HCT116 (cell line): ENCODE results near the gene ZNF471. TPM values are rescaled to one million over a fixed set of nuclear protein-coding genes. Genes with fewer than 3 reads are reported as not detected.

Experiments
- ATAC-seq: fragments of 200-7000 bp; cut with Tn5 transposase; 2 replicates; pipeline ENCODE4 v1.9.1; 2020; ENCODE audit warnings: mild to moderate bottlenecking, moderate library complexity
- BruUV-seq: library from RNA; stranded (reverse); fragments of 400-500 nt; replicated peaks from 2 replicates; lab custom pipeline; 2021; lab: Mats Ljungman, UMichigan
- CTCF ChIA-PET: fragments of 300-600 bp; sonication (Branson Sonifier 250); formaldehyde crosslinking; loops from one replicate; lab custom pipeline; 2021; ENCODE audit warnings: antibody characterized with exemption; lab: Charles Lee
- POLR2A ChIA-PET: fragments of 300-600, 350-600 bp; sonication (Branson Sonifier 250); formaldehyde crosslinking; loops from one replicate; lab custom pipeline; 2021; ENCODE audit warnings: antibody characterized with exemption; lab: Charles Lee
- RAD21 ChIA-PET, 2 experiments: fragments of 300-600 bp; sonication (Branson Sonifier 250); formaldehyde crosslinking; loops; one replicate each; lab custom pipeline; 2023; ENCODE audit warnings: low total read pairs in 2 of 2; ENCODE audit not compliant: uncharacterized antibody in 2 of 2, unreplicated experiment in 2 of 2, low non-redundant PET in 1 of 2; lab: Charles Lee
- DNase-seq: peaks from one replicate; pipeline ENCODE4 v3.0.0-alpha.2; 2010; ENCODE audit warnings: low read depth, low spot score
- H2AFZ ChIP-seq: fragments of 200-600 bp; shearing (Covaris generic), sonication (generic); 2 replicates; pipeline ENCODE4 v1.6.1; 2017; ENCODE audit warnings: low read depth, mixed run types, mixed read lengths, antibody characterized with exemption, low read length; ENCODE audit not compliant: poor library complexity, severe bottlenecking
- H3K27ac ChIP-seq: 2 replicates; pipeline ENCODE4 v1.5.1; 2012; ENCODE audit warnings: low read depth, low read length
- H3K27me3 ChIP-seq: fragments of 200-600 bp; sonication (generic); 2 replicates; pipeline ENCODE4 v1.6.1; 2016; ENCODE audit warnings: mixed run types, low read length, mixed read lengths; ENCODE audit not compliant: insufficient read depth
- H3K36me3 ChIP-seq, 2 experiments: fragments of 200-500 bp in 1 of 2; fragments of 200-600 bp in 1 of 2; sonication (Bioruptor generic) in 1 of 2; sonication (generic) in 1 of 2; 2 replicates each; pipeline versions ENCODE4 v1.5.1 to v1.6.1; 2014 to 2016; ENCODE audit warnings: low read length in 2 of 2, inconsistent platforms in 1 of 2, mixed read lengths in 1 of 2, mixed run types in 1 of 2; ENCODE audit not compliant: insufficient read depth in 2 of 2, control insufficient read depth in 1 of 2
- H3K4me1 ChIP-seq, 2 experiments: fragments of 200-600 bp in 1 of 2; sonication (generic) in 1 of 2; 2 replicates each; pipeline versions ENCODE4 v1.5.1 to v1.6.1; 2012 to 2017; ENCODE audit warnings: low read length in 2 of 2, inconsistent platforms in 1 of 2, mild to moderate bottlenecking in 1 of 2, mixed read lengths in 1 of 2, mixed run types in 1 of 2, moderate library complexity in 1 of 2; ENCODE audit not compliant: insufficient read depth in 2 of 2, control insufficient read depth in 1 of 2
- H3K4me2 ChIP-seq: fragments of 200-600 bp; sonication (generic); 2 replicates; pipeline ENCODE4 v1.6.1; 2017; ENCODE audit warnings: mixed run types, low read length, mixed read lengths
- H3K4me3 ChIP-seq, 2 experiments: fragments of 200-600 bp in 1 of 2; sonication (generic) in 1 of 2; replicated peaks in 1 of 2; 2 replicates each; pipeline ENCODE4 v1.5.1; 2011 to 2016; ENCODE audit warnings: low read length in 2 of 2, control low read depth in 1 of 2, low read depth in 1 of 2, mild to moderate bottlenecking in 1 of 2, mixed read lengths in 1 of 2, mixed run types in 1 of 2
- H3K79me2 ChIP-seq: fragments of 200-600 bp; sonication (generic); 2 replicates; pipeline ENCODE4 v1.6.1; 2017; ENCODE audit warnings: mild to moderate bottlenecking, mixed run types, low read length, moderate library complexity, mixed read lengths; ENCODE audit not compliant: insufficient read depth
- H3K9ac ChIP-seq: fragments of 200-600 bp; sonication (generic); 2 replicates; pipeline ENCODE4 v1.6.1; 2016; ENCODE audit warnings: low read length, mixed read lengths
- H3K9me2 ChIP-seq: fragments of 200-600 bp; sonication (generic), shearing (Covaris generic); 2 replicates; pipeline ENCODE4 v1.6.1; 2017; ENCODE audit warnings: mixed run types, mild to moderate bottlenecking, moderate library complexity; ENCODE audit not compliant: insufficient read depth
- H3K9me3 ChIP-seq, 2 experiments: fragments of 200-500 bp in 1 of 2; fragments of 200-600 bp in 1 of 2; sonication (Bioruptor generic) in 1 of 2; sonication (generic) in 1 of 2; 2 replicates each; pipeline ENCODE4 v1.6.1; 2014 to 2017; ENCODE audit warnings: low read length in 2 of 2, mixed read lengths in 2 of 2, inconsistent platforms in 1 of 2, low read depth in 1 of 2, mild to moderate bottlenecking in 1 of 2, mixed run types in 1 of 2, moderate library complexity in 1 of 2; ENCODE audit not compliant: control insufficient read depth in 1 of 2, insufficient read depth in 1 of 2
- H4K20me1 ChIP-seq: fragments of 200-600 bp; sonication (generic), shearing (Covaris generic); 2 replicates; pipeline ENCODE4 v1.6.1; 2017; ENCODE audit warnings: mixed run types, mild to moderate bottlenecking, moderate library complexity; ENCODE audit not compliant: insufficient read depth
- CBX3 ChIP-seq: IDR thresholded peaks from 2 replicates; pipeline ENCODE4 v1.6.1; 2012; ENCODE audit warnings: low read depth
- EGR1 ChIP-seq: IDR thresholded peaks from 2 replicates; pipeline ENCODE4 v1.6.1; 2012; ENCODE audit warnings: low read depth
- EZH2 ChIP-seq: fragments of 200-600 bp; sonication (generic); IDR thresholded peaks from 2 replicates; pipeline ENCODE4 v1.6.1; 2017; ENCODE audit warnings: antibody characterized with exemption, mixed run types
- FOSL1 ChIP-seq: IDR thresholded peaks from 2 replicates; pipeline ENCODE4 v1.6.1; 2012; ENCODE audit warnings: low read depth
- JUND ChIP-seq: IDR thresholded peaks from 2 replicates; pipeline ENCODE4 v1.6.1; 2012
- POLR2A ChIP-seq: IDR thresholded peaks from 2 replicates; pipeline ENCODE4 v1.7.0; 2011; ENCODE audit warnings: borderline replicate concordance; ENCODE audit not compliant: insufficient read depth, insufficient read length; ENCODE audit errors: extremely low read depth
- POLR2AphosphoS5 ChIP-seq: IDR thresholded peaks from 2 replicates; pipeline ENCODE4 v1.6.1; 2011; ENCODE audit warnings: mild to moderate bottlenecking, low read depth, low read length, moderate library complexity
- RAD21 ChIP-seq: IDR thresholded peaks from 2 replicates; pipeline ENCODE4 v1.6.1; 2012; ENCODE audit warnings: low read depth, mild to moderate bottlenecking
- REST ChIP-seq: IDR thresholded peaks from 2 replicates; pipeline ENCODE4 v1.6.1; 2012; ENCODE audit warnings: low read depth
- SIN3A ChIP-seq: IDR thresholded peaks from 2 replicates; pipeline ENCODE4 v1.6.1; 2012; ENCODE audit warnings: low read depth
- SP1 ChIP-seq: IDR thresholded peaks from 2 replicates; pipeline ENCODE4 v1.6.1; 2012; ENCODE audit warnings: low read depth
- SRF ChIP-seq: IDR thresholded peaks from 2 replicates; pipeline ENCODE4 v1.6.1; 2012; ENCODE audit warnings: low read depth
- TCF7L2 ChIP-seq: IDR thresholded peaks from 2 replicates; pipeline ENCODE4 v1.7.0; 2011; ENCODE audit warnings: borderline replicate concordance, inconsistent platforms; ENCODE audit not compliant: insufficient read depth, insufficient read length; ENCODE audit errors: extremely low read depth
- YY1 ChIP-seq: IDR thresholded peaks from 2 replicates; pipeline ENCODE4 v1.6.1; 2011; ENCODE audit warnings: low read length, low read depth, moderate library complexity, mild to moderate bottlenecking; ENCODE audit not compliant: insufficient replicate concordance; ENCODE audit errors: extremely low read depth
- ZFX ChIP-seq: fragments of 450-650 bp; IDR thresholded peaks from 2 replicates; pipeline ENCODE4 v1.6.1; 2017
- ZNF274 ChIP-seq: fragments of 200-500 bp; sonication (Bioruptor generic); IDR thresholded peaks from 2 replicates; pipeline ENCODE4 v1.6.1; 2014; ENCODE audit warnings: mild to moderate bottlenecking, low read depth, low read length, inconsistent platforms
- intact Hi-C: fragments of 100-400 bp; cut with micrococcal nuclease; formaldehyde crosslinking; loops from 2 replicates; pipeline ENCODE4 v1.10.0; 2022
- total RNA-seq: library from RNA; stranded (reverse); gene quantifications from one replicate; pipeline ENCODE4 v1.2.1, GENCODE V29; 2021; ENCODE audit not compliant: unreplicated experiment
- TF ChIP-seq, protein P1 (sequence below): IDR thresholded peaks from 2 replicates; pipeline ENCODE4 v1.6.1; 2012
- TF ChIP-seq, protein P2 (sequence below), 3 experiments: fragments of 200-600 bp in 1 of 3; sonication (generic) in 1 of 3; IDR thresholded peaks in 2 of 3; conservative IDR thresholded peaks in 1 of 3; 2 replicates each; pipeline ENCODE4 v1.5.1; 2012 to 2017; ENCODE audit warnings: low read depth in 2 of 3, low read length in 2 of 3, antibody characterized with exemption in 1 of 3, borderline replicate concordance in 1 of 3, control low read depth in 1 of 3, mild to moderate bottlenecking in 1 of 3, mixed read lengths in 1 of 3, mixed run types in 1 of 3, moderate library complexity in 1 of 3; ENCODE audit not compliant: insufficient read depth in 1 of 3

ZNF471 gene
- total RNA-seq, 1 experiment from 2014 or later: not detected

DNA sequence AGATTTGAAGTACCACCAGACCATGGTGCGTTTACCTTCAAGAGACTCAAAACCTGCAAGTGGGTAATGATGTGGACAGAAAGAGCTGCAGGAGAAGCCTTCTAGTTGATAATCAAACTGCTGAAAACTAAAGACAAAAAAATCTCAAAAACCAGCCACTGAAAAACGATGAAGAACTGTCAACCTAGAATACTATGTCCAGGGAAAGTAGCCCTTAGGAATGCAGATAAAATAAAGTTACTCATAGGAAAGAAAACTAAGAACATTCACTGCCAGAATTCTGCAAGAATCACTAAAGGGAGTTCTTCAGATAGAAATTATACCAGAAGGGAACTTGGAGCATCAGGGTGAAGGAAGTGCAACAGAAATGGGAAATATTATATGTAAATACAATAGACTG is 64.9 kb downstream of the ZNF471 start:
- H3K79me2 ChIP-seq: no peaks in the 10 kb centered on the region
- intact Hi-C loops: no loop called here
- H3K9me2 ChIP-seq: no peaks in the 10 kb centered on the region
- no peak for DNase-seq
- no peaks in the 10 kb centered on the region for H3K27me3 ChIP-seq
- ChIA-PET POLR2A (no interaction called here), CTCF (no interaction called here), RAD21 (no interaction called here)
- H3K27ac ChIP-seq: no peak overlapping the region
- BruUV-seq: no TSS peak
- H3K9ac ChIP-seq: no peak overlapping the region
- no peaks in the 10 kb centered on the region for H4K20me1 ChIP-seq
- no peak overlapping the region for H3K4me3 ChIP-seq
- ATAC-seq: no peak
- H2AFZ ChIP-seq: no peak overlapping the region
- TF ChIP-seq TCF7L2 (no peak), EGR1 (no peak), POLR2AphosphoS5 (no peak), EZH2 (no peak), ZFX (no peak), FOSL1 (no peak), SP1 (no peak), SRF (no peak), YY1 (no peak), POLR2A (no peak), JUND (no peak), REST (no peak), ZNF274 (no peak), SIN3A (no peak), RAD21 (no peak), CBX3 (no peak)
- TF ChIP-seq, protein P1, sequence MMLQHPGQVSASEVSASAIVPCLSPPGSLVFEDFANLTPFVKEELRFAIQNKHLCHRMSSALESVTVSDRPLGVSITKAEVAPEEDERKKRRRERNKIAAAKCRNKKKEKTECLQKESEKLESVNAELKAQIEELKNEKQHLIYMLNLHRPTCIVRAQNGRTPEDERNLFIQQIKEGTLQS: no peak
- TF ChIP-seq, protein P2, sequence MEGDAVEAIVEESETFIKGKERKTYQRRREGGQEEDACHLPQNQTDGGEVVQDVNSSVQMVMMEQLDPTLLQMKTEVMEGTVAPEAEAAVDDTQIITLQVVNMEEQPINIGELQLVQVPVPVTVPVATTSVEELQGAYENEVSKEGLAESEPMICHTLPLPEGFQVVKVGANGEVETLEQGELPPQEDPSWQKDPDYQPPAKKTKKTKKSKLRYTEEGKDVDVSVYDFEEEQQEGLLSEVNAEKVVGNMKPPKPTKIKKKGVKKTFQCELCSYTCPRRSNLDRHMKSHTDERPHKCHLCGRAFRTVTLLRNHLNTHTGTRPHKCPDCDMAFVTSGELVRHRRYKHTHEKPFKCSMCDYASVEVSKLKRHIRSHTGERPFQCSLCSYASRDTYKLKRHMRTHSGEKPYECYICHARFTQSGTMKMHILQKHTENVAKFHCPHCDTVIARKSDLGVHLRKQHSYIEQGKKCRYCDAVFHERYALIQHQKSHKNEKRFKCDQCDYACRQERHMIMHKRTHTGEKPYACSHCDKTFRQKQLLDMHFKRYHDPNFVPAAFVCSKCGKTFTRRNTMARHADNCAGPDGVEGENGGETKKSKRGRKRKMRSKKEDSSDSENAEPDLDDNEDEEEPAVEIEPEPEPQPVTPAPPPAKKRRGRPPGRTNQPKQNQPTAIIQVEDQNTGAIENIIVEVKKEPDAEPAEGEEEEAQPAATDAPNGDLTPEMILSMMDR (IDR thresholded peaks at IDR 0.05 in 2 of 3, conservative IDR thresholded peaks at IDR 0.05 in 1 of 3; ENCODE audit: borderline replicate concordance in 1 of 3, insufficient read depth in 1 of 3, low read depth in 2 of 3, low read length in 2 of 3): no peak
- H3K4me2 ChIP-seq: no peak overlapping the region
- H3K9me3 ChIP-seq: peaks cover 26 to 29% of the 10 kb centered on the region in 2 experiments; a peak in 3 of 4 replicates
- H3K4me1 ChIP-seq: no peaks in the 10 kb centered on the region
- no peaks in the 10 kb centered on the region for H3K36me3 ChIP-seq
